Hematopoietic multipotent progenitor cell (in vitro differentiated cells): ENCODE measurements around the gene TYRP1. TPM values are rescaled to one million over a fixed set of nuclear protein-coding genes. Genes with fewer than 3 reads are reported as not detected.
"Not testable (repeated sequence)": the region's sequence is repeated elsewhere in the genome, so short reads cannot be mapped to it uniquely, and the experiment has no call there.

Source experiments
- DNase-seq, 3 donors: peaks; one replicate each; pipeline ENCODE4 v3.0.0-alpha.2; 2011 to 2015; ENCODE audit warnings: low read depth in 2 of 3, low spot score in 2 of 3
- total RNA-seq: library from RNA; depleted of rRNA; stranded (reverse); fragments of >200 nt; gene quantifications from one replicate; pipeline ENCODE4 v1.2.3, GENCODE V29; 2012

TYRP1 gene, protein sequence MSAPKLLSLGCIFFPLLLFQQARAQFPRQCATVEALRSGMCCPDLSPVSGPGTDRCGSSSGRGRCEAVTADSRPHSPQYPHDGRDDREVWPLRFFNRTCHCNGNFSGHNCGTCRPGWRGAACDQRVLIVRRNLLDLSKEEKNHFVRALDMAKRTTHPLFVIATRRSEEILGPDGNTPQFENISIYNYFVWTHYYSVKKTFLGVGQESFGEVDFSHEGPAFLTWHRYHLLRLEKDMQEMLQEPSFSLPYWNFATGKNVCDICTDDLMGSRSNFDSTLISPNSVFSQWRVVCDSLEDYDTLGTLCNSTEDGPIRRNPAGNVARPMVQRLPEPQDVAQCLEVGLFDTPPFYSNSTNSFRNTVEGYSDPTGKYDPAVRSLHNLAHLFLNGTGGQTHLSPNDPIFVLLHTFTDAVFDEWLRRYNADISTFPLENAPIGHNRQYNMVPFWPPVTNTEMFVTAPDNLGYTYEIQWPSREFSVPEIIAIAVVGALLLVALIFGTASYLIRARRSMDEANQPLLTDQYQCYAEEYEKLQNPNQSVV
- total RNA-seq: not detected

GRCh38 chr9:12693141-12693540 lies at the start of gene TYRP1:
TSS of gene TYRP1 (plus strand) at chr9:12693385. CDS start at chr9:12693997, 612 bp downstream.
- DNase-seq: no peak

DNA sequence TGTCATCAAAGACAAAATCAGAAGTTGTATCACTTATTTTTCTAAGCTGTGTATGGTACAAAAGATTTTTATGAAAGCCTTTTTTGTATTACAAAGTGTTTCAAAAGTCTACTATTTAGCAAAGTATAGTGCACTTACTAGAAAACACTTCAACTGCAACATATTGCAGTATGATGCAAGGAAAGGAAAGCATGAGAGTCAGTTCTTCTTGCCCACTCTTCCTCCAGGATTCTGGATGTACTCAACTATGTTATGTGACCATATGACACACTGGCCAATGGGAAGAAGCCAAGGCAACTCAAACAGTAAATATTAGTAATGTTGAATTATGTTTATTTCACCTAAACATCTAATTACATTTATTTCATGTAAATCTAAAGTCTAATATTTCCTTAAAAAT lies 49.5 kb upstream of the TYRP1 start:
- no peak for DNase-seq

DNA sequence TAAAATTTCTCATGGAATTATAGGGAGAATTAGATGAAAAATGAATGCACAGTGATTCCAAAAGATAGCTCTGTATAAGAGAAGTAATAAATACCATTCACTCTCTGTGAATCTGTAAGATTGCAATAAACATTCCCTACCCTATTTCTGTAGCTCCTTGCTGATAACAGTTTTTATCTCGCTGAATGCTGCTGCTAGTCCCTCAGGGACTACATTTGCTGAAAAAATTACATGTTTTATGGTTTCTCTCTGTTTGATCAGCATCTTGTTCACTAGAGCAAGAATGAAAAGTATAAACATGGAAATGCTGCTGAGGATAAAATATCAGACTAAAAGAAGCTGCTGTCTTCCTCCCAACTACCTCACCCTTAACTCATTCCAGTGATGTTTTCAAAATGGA lies 44.3 kb upstream of the TYRP1 start:
- DNase-seq: no peak

GRCh38 chr9:12651125-12651524 lies 42.1 kb upstream of the TYRP1 start:
- DNase-seq: no peak

DNA sequence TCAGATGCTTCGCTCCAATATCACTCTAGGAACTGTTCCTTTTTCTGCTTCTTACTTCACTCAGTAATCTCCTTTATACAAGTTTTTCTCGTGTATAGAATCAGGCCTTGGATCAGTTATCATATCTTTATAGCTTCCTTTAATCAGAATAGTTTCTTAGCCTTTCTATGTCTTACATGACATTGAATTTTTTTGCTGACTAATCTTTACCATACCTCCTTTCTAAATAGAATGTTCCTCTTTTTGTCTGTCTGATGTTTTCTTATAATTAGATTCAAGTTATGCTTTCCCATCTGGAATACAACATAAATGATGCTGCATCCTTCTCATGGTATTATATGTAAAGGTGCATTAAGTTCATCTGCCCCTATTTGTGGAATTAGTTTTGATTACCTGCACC lies 40.2 kb upstream of the TYRP1 start:
- peak in 1 of 3 donors; percentile 15 for DNase-seq

GRCh38 chr9:12656803-12657202 lies 36.4 kb upstream of the TYRP1 start:
- DNase-seq: no peak

GRCh38 chr9:12657233-12657632 lies 36.0 kb upstream of the TYRP1 start:
- DNase-seq: no peak

DNA sequence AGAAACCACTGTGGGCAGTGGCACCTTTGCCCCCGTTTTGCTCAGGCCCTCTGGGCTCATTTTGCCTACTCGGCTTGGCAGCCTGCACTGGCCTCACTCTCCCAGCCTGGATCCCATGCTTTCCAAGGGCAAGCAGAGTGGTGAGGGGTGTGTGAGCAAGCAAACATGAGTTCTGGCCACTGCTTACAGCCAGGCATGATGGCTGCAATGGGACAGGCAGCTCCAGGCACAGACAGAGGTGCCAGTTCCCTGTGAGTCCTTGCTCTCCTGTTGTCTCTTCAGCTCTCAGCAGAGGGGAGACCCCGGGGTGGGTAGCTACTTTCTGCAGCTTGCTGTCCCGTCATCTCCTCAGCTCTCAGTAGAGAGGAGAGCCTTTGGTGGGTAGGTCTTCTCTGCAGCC lies 35.2 kb upstream of the TYRP1 start:
- DNase-seq: no peak

DNA sequence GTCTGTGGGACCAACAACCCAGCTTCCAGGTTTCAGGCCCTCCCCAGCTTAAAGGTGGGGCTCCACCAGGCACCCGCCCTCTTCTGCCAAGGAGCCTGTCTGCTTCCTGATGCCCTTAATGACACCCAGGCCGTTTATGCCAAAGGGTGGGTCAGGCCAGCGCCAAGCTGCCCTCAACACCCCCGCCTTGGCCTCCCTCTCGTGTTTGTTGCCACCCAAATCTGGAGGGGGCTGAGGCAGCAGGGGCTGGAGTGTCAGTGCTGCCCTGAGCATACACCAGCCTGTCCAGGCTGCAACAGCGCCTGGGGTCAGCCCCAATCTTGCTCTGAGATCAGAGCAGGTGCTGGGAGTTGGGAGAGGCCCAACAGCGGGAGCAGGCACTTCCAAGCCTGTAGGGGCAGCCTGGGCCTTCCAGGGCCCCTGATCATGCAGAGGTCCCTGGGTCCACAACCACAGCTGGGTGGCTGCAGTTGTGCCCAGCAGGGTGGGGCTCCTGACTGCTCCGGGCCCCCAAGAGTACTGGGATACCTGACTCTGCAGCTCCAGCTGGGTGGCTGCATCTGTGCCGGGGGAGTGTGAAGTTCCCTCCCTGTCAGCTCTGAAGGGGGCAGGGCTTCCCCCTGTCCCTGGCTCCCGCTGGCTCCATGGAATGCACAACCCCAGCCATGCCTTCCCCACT lies 34.5 kb upstream of the TYRP1 start:
- DNase-seq: no peak

GRCh38 chr9:12659220-12659619 lies 34.0 kb upstream of the TYRP1 start:
- DNase-seq: no peak

DNA sequence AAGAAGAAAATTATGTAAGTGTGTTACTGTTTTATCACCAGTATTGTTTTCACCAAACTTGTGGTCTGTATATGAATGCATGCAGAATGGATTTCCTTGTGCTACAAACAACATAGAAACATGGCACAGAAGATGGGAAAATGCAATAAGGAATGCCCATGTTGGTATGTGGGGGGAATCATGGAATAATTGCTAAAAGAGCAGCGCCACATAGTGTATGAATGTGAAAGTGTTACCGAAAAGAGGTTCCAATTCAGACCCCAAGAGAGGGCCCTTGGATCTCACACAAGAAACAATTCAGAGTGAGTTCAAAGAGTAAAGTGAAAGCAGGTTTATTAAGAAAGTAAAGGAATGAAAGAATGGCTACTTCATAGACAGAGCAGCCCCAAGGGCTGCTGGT lies 26.4 kb upstream of the TYRP1 start:
- no peak for DNase-seq

DNA sequence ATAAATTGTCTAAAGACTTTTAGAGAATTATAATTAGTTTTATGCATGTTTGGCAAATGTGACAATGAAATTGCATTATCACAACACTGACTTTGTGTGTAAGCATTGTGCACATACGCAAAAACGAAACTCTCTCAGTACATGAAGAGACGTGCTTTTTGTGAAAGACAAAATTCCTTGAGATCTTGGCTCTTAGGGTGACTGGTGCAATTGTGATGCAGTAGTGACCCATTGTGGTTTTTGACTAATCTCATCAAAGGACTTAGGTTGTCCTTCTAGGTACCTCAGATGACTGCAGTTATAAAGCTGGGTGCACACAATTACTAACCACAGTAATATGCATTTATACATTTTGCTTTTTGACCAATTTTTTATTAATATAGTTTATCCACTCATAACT lies 25.3 kb upstream of the TYRP1 start:
- no peak for DNase-seq

DNA sequence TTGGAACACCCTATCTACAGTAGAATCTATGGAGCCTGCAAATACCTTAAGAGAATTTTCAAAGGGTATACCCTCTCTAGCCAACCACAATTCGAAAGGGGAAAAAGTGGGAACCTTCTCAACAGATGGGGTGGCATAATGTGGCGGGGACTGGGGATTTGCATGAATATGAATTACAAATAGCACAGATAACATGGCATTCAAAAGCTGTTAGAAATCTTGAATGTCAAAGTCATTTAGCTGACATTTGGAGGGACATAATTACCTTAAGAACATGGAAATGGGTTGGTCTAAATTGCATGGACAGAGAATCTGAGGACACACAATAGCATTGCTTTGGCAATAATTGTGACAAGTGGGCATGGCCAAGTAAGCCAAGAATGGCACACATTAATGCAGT lies 23.2 kb upstream of the TYRP1 start:
- DNase-seq: no peak

- DNase-seq: no peak
Observed at GRCh38 chr9:12674961-12675360, 18.2 kb upstream of the TYRP1 start.

- DNase-seq: not testable (repeated sequence)
Observed at GRCh38 chr9:12677462-12678126, 15.6 kb upstream of the TYRP1 start.

DNA sequence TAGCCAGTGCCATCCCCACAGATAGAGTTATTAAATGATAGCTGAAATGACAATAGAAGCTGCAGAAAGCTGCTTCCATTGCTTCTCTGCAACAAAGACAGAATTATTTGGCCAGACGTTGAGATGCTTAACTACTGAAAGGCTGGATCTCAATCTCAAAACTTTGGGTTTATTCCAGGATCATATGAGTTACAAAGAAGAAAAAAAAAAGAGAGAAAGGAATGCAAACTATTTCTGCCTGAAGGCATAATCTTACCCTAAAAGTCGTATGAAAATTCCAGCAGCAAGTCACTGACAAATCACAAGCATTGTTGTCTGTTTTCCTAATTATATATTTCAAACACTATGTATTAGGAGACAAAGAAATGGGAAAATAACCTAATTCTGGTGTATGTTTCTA lies 12.8 kb upstream of the TYRP1 start:
- no peak for DNase-seq

DNA sequence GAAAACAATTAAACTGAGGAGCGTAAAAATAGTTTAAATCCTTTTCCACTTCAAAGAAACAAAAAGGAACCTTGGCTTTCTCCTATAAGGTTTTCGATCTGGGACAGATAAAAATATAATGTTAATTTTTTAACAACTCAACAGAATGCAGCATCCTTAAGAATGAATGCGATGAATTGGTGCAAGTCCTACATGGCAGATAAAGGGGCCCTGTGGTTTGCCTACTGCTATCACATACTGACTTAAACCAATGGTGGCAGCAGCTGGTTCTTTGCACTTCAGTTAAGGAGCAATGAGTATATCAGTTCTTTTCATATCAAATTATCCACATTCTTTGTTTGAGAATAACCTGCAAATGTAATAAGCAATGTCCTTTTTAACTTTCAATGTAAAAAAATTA lies 12.4 kb upstream of the TYRP1 start:
- no peak for DNase-seq

- DNase-seq: no peak
Observed at GRCh38 chr9:12681620-12682019, 11.6 kb upstream of the TYRP1 start.

DNA sequence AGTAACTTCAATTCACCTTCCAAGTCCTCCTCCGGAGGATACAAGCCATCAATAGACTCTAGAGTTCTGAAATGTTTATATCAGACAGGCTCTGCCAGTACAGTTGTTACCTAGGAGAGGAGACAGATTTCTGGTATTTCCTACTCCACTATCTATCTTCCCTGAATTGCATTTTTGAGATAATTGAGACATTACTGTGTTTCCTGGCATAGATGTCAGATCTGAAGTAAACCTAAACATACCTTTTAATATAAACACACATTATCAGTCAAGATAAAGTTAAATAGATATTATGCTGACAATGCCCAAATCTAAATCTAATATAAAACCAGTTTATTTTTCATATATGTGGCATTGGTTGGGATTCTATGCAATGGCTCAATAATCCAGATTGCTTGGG lies 8.2 kb upstream of the TYRP1 start:
- DNase-seq: no peak

DNA sequence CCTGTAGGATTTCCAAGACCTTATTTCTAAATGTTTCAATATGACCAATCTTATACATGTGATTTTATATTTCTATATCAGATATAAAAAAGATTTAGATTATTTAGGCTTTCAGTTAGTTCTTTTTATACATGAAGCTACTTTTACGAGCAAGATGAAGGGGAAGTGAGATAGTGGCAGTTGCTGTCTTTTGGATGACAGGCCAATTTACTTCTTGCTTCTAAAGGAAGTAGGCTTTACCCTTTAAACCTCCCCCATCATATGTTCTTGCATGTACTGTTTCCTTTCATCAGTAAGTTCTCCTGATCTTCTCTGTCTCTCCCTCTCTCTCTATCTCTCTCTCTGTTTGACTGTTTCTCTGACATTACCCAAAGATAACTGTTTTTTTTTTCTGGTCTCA lies 4.0 kb upstream of the TYRP1 start:
- peak in 1 of 3 donors; percentile 43 for DNase-seq

GRCh38 chr9:12694013-12694412 lies 828 bp downstream of the TYRP1 start:
- DNase-seq: no peak

- no peak for DNase-seq
Observed at GRCh38 chr9:12695474-12695873, 2.3 kb downstream of the TYRP1 start.
